H7 (cell line): ENCODE data around the gene RBM38. TPM values are rescaled to one million over a fixed set of nuclear protein-coding genes. Genes with fewer than 3 reads are reported as not detected.

Experiments
- DNase-seq: peaks from one replicate; pipeline ENCODE4 v3.0.0; 2012
- H3K27me3 ChIP-seq: 2 replicates; pipeline ENCODE4 v1.6.0; 2011; ENCODE audit warnings: mild to moderate bottlenecking, low read length; ENCODE audit not compliant: control insufficient read depth, insufficient read depth
- H3K36me3 ChIP-seq: replicated peaks from 2 replicates; pipeline ENCODE4 v1.5.1; 2011; ENCODE audit warnings: low read length; ENCODE audit not compliant: control insufficient read depth, insufficient read depth
- H3K4me3 ChIP-seq: 2 replicates; pipeline ENCODE4 v1.5.1; 2011; ENCODE audit warnings: low read depth, mild to moderate bottlenecking, control low read depth, low read length, moderate library complexity; ENCODE audit not compliant: insufficient read depth
- total RNA-seq: library from RNA; depleted of rRNA; stranded (reverse); fragments of >200 nt; shearing (Covaris generic); gene quantifications from 2 replicates; pipeline ENCODE4 v1.2.3, GENCODE V29; 2014

RBM38 gene
- total RNA-seq, 1 experiment from 2014 or later = 91.7 TPM

DNA sequence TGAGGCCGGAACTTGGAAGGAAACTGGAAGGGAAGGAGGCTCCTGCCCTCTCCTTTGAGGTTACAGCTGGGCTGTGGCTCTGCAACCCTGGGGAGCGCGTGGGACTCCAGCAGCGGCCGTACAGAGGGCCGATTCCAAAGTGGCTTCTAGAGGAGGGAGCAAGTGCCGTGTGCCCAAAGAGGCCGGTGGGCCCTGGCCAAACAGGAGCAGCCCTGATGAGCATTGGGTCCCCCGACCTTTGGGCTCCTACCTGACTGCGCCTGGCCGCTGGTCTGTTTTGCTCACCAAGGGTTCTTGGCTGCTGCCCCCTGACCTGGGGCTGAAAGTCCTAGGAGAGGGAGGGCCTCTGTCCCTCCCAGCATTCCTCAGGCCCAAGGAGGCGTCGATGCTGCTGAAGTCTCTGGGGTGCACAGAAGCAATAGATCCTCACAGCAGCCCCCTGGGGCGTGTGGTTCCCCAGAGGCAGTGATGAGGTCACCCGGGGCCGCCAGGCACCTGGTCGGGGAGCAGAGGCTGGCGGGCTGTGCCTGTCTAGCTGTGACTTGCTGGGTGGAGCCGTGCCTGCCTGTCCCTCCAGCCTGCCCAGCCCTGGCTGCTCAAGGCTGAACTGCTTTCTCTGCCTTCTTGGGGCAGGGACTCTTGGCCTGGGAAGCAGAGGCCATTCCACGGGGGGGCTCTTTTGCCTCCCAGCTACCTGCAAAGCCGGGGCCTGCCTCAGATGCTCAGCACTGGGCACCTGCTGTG is 9.8 kb downstream of the RBM38 start:
- Histone ChIP-seq H3K36me3 (peaks cover 18% of the 10 kb centered on the region), H3K27me3 (no peaks in the 10 kb centered on the region), H3K4me3 (no peak overlapping the region)
- peak; percentile 66 for DNase-seq

DNA sequence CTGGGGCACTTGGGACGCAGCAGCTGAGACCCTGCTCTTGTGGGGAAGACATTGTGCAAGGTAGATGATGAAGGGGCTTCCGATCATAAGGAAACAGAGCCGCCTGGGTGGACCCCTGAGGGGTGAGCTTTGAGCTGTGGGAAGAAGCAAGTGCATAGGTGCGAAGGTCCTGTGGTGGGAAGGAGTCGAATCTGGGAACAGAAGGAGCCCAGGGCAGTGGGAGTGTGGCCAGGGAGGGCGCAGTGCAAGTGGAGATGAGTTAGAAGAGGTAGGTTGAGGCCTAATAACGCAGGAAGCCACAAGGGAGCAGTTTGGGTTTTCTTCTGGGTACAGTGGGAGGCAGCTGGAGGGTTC is 10.3 kb downstream of the RBM38 start:
- DNase-seq = no peak
- Histone ChIP-seq H3K27me3 (no peaks in the 10 kb centered on the region), H3K36me3 (peaks cover 16% of the 10 kb centered on the region), H3K4me3 (no peak overlapping the region)

DNA sequence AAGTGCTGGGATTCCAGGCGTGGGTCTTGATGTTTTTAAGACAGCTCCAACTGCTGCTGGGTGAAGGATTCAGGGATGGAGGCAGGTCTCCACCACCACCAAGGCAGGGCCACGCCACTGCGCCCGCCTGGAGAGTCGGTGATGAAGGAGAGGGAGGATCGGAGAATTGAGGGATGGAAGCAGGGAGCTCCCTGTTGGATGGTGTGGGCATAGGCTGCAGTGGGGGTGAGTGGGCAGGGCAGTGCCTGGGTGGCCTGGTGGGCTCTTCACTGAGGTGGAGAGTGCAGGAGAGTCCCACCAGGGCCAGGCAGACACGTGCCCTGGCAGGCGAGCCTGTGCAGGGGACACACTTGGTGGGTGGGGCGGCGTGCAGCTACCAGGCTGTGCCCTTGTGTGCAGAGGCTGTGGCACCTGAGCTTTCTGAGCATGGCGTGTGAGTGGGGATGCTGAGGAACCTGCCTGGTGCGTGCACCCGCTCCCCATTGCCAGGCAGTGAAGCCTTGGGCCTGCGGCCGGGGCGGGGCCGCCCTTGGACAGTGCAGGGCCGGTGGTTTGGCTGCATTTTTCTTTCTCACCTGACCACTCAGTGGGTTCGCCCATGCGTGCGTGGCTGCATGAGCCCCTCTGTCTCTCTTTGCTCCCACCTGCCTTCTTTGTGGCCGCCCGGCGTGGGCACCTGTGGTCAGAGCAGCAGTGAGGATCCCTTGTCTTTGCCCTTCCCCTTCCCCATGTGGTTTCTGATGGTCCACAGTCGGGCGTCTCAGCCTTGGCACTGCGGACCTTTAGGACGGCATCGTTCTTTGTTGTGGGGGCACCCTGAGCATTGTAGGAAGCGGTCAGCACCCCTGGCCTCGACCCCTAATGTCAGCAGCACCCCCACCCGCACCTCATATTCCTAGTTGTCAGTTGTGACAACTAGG is 11.3 kb downstream of the RBM38 start:
- peaks cover 7% of the 10 kb centered on the region for H3K36me3 ChIP-seq
- H3K27me3 ChIP-seq = no peaks in the 10 kb centered on the region
- H3K4me3 ChIP-seq = no peak overlapping the region
- peak; percentile 52 for DNase-seq

DNA sequence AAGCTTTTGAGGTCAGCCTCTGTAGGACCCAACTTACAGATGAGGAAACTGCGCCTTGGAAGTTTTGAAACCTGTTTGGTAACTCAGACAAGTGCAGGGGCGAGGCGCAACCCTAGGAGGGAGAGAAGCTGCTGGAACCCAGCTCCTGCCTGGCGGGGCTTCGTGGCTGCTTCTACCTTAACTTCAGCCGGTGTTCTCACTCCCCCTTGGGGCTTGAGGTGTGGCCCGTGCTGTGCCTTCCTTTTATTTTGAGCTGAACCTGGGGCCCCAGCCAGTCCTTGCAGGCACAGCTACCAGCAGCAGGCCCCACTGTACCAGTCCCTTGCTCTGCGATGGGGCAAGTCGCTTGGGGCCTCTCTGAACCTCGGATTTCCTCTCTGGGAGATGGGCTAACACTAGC is 12.0 kb downstream of the RBM38 start:
- Histone ChIP-seq H3K4me3 (no peak overlapping the region), H3K36me3 (peaks cover 4% of the 10 kb centered on the region), H3K27me3 (no peaks in the 10 kb centered on the region)
- DNase-seq = peak; percentile 58

DNA sequence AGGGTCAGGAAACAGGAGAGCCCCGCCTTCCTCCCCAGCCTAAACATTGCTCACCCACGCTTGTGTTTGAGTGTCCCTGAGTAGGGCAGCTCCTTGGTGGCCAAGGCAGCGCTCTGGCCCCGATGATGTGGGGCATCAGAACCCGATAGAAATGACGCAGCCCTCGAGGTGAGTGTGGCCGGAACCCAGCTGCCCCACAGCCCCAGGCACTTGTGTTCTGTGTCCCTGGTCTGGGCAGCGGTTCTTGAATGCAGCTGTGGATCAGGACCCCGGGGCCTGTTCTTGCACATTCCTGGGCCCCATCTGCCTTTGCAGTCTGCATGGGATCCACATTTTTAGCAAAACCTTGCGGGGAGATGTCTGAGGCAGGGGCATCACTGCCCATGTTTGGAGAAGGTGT is 12.8 kb downstream of the RBM38 start:
- no peaks in the 10 kb centered on the region for H3K27me3 ChIP-seq
- H3K4me3 ChIP-seq = no peak overlapping the region
- H3K36me3 ChIP-seq = peaks cover 3% of the 10 kb centered on the region
- DNase-seq = no peak

DNA sequence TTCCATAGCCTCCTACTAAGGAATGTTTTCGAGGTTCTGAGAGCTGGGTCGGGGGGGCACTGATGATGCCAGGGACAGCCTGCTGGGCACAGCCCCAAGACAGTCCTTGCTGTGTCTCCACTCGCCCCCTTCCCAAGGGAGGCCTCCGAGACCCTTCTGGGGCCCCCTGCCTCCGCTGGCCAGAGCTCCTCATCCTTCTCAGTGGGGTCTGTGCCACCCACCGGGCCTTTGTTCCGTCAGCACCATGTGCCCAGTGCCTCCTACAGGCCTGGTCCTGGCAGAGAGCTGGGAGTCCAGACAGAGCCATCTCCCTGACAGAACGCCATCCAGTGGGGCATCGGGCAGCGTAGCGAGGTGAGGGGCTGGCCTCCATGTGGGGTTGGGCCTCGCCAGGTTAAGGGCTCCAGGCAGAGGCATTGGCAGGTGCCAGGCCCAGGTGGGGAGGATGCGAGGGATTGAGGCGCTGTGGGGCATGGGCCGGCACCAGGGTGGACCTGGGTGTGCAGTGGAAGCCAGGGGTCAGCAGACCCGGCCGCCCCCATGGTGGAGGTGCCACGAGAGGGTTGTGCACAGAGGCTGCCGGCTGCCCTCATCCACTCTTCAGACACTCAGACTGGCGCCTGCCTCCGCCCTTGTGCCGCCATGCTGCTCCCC is 13.3 kb downstream of the RBM38 start:
- no peak for DNase-seq
- H3K36me3 ChIP-seq = peaks cover 2% of the 10 kb centered on the region

DNA sequence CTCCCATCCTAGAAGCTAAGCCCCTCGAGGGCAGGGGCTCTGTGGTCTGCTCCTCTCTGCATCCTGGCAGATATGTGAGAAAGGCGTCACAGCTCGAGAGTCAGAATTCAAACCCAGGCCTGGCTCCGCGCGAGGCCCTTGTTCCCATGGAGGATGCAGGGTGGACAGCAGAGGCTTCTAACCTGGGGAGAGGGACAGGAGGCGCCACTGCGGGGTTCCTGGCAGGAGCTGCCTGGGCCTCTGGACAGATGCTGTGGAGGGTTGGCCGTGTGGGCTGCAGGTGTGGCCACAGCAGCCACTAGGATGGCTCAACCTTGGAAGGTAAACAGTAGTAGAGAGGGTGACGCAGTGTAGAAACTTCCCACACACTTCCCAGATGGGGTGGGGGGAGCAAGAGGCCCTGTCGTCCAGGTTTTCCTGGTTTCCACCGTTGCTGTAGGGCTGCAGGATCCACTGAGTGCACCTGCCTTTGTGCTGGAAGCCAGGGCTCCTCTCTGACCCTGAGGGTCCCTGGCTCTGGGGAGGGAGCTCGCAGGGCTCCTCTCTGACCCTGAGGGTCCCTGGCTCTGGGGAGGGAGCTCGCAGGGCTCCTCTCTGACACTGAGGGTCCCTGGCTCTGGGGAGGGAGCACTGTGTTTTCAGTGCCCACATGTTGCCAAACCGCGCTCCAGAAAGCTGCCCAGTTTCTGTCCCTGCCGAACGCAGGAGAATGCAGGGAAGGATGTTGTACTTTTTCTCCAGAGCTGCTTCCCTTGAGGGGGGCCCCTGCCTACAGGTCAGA is 14.2 kb downstream of the RBM38 start:
- no peak for DNase-seq
- Histone ChIP-seq H3K36me3 (peaks cover 2% of the 10 kb centered on the region), H3K27me3 (no peaks in the 10 kb centered on the region), H3K4me3 (no peak overlapping the region)

More for the DNA sequence above, 13.3 kb downstream of the RBM38 start:
- H3K27me3 ChIP-seq = no peaks in the 10 kb centered on the region
- no peak overlapping the region for H3K4me3 ChIP-seq

DNA sequence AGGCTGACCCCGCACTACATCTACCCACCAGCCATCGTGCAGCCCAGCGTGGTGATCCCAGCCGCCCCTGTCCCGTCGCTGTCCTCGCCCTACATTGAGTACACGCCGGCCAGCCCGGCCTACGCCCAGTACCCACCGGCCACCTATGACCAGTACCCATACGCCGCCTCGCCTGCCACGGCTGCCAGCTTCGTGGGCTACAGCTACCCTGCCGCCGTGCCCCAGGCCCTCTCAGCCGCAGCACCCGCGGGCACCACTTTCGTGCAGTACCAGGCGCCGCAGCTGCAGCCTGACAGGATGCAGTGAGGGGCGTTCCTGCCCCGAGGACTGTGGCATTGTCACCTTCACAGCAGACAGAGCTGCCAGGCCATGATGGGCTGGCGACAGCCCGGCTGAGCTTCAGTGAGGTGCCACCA is 16.4 kb downstream of the RBM38 start:
- Histone ChIP-seq H3K27me3 (no peaks in the 10 kb centered on the region), H3K36me3 (no peaks in the 10 kb centered on the region; the same call in none of the 2 replicates), H3K4me3 (no peak overlapping the region)
- DNase-seq = no peak

DNA sequence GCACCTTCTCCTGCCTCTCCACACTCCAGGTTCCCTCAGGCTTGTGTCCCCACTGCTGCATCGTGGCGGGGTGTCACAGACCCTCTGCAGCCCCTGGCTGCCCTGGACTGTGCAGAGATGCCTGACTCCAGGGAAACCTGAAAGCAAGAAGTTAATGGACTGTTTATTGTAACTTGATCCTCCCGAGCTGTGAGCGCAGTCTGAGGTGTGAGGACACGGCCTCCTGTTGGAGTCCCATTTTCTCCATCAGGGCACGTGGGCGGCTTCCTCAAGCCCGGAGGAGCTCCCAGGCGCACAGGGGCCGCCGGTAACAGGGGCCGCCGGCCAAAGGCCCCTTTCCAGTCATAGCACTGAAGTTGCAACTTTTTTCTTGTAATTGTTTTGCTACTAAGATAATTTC is 16.9 kb downstream of the RBM38 start:
- no peaks in the 10 kb centered on the region for H3K27me3 ChIP-seq
- H3K36me3 ChIP-seq = no peaks in the 10 kb centered on the region; the same call in none of the 2 replicates
- H3K4me3 ChIP-seq = no peak overlapping the region
- no peak for DNase-seq

DNA sequence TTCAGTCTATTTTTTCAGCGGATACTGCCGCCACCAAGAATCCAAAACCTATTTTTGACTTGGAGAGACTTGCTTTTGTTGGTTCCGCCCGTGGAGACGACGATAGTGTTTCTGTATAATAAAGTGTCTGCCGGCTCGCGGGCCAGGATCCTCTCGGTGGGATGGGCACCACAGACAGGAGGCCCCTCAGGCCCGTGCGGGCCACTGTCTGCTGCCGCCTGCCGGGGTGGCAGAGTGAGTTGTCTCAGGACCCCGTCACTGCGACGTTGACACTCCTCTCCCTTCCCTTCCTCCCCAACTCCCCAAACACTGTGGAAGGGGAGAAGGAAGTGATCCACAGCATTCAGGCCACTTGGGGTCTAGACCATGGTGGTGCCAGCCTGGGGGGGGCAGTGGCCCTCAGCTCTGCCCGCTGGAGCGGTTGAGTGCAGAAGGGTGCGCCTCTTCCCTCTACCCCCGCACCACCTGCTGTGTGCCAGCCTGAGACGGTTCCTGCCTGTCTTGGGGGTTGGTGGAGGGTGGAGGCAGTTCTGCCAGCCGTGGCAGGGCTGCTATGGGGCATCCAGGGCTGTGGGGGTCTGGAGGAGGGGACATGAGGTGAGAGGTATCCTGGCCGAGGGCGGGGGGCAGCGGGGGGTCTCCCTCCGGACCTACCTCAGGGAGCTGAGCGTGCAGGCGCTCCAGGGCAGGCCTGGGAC is 17.5 kb downstream of the RBM38 start:
- Histone ChIP-seq H3K36me3 (no peaks in the 10 kb centered on the region; the same call in none of the 2 replicates), H3K27me3 (no peaks in the 10 kb centered on the region), H3K4me3 (no peak overlapping the region)
- DNase-seq = no peak

DNA sequence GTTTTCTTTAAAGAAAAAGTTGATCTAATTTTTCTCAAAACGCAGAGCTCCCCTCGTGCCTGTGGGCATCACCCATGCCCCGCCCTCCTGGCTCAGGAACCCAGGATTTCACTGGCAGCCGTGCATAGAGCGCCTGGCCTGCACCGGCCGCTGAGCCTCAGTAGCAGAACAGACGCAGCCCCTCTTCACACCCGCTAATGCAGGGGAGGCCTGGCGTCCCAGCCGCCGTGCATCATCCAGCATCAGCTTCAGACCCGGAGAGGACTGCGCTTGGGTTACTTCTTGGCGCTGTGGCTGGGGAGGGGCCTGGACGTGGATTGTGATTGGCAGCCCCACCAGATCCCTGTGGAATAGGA is 18.1 kb downstream of the RBM38 start:
- no peaks in the 10 kb centered on the region; the same call in none of the 2 replicates for H3K36me3 ChIP-seq
- DNase-seq = no peak
- H3K4me3 ChIP-seq = no peak overlapping the region
- no peaks in the 10 kb centered on the region for H3K27me3 ChIP-seq

DNA sequence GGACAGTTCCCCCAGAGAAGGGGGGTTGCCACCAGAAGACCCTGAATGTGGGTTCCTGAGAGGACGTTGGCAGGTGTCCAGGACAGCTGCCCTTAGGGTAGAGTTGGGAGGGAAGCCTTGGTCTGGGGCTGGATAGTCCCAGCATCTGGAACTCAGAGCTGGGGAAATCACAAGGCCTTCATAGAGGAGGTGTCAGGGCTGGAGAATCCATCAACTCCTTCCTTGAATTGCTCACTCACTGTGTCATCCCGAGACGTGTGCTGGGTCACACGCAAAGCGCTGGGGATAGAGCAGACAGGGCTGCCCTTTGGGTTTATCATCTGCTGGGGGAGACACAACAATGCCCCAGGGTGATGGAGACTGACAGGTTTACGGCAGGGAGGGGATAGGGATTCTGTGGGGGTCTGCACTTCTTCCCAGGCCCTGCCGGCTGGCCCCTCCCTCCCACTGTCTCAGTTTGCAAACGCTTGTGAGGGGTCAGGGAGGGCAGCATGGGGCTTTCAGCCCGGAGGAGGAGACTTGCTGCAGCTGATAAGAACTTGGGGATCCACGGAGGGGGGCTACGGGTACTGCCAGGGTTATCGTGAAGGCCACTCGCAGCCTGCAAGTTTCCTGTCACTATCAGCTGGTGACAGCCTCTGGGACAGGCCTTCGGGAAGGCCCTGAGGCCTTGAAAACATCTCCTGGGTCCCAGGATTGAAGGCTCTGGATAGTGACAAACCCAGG is 18.6 kb downstream of the RBM38 start:
- H3K27me3 ChIP-seq = no peaks in the 10 kb centered on the region
- DNase-seq = no peak
- no peak overlapping the region for H3K4me3 ChIP-seq
- no peaks in the 10 kb centered on the region; the same call in none of the 2 replicates for H3K36me3 ChIP-seq

DNA sequence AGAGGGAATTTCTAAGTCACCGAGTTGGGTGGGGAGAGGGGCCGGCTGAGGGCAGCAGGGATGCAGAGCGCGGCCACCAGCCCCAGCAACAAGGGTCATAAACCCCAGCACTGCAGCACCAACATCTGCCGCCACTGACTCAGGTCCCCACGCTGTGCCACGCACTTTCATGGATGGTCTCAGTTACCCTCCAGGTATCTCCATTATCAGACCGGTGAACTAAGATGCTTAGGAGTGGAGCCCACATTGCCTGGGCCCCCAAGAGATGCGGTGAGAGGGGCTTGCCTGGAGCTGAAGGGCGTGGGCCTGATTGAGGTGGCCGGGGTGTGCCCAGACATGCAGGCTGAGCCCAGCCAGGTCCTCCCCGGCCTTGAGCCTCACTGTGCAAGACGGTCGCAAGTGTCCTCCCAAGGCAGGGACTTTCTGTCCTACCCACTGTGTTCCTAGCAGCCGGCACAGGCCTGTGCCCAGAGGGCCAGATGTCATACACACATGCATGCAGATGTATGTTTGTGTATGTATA is 19.3 kb downstream of the RBM38 start:
- Histone ChIP-seq H3K4me3 (no peak overlapping the region), H3K27me3 (no peaks in the 10 kb centered on the region), H3K36me3 (no peaks in the 10 kb centered on the region; the same call in none of the 2 replicates)
- no peak for DNase-seq
